Lower leg skin (tissue), 4 donors: ENCODE results near the gene TUBA1A. TPM values are rescaled to one million over a fixed set of nuclear protein-coding genes. Genes with fewer than 3 reads are reported as not detected.
"Not testable (repeated sequence)": the region's sequence is repeated elsewhere in the genome, so short reads cannot be mapped to it uniquely, and the experiment has no call there.

Source experiments
- DNase-seq, 2 donors: peaks; one replicate each; pipeline ENCODE4 v3.0.0-alpha.2; 2019; ENCODE audit warnings: low spot score in 2 of 2
- H3K4me3 ChIP-seq: fragments of 200-600 bp; sonication (generic); 2 replicates; pipeline ENCODE4 v1.5.1; 2017; ENCODE audit warnings: mild to moderate bottlenecking, low read depth; ENCODE audit not compliant: poor library complexity, severe bottlenecking
- POLR2A ChIP-seq, 2 donors: fragments of 450-650 bp; IDR thresholded peaks; one replicate each; pipeline ENCODE4 v1.6.1; 2016 to 2017; ENCODE audit warnings: antibody characterized with exemption in 2 of 2, mild to moderate bottlenecking in 1 of 2, moderate library complexity in 1 of 2
- WGBS, 2 donors: methylation state at CpG; one replicate each; pipeline ENCODE4 v1.1.5; 2018; 5-methylcytosine and 5-hydroxymethylcytosine counted together
- intact Hi-C: fragments of 100-400 bp; cut with DNase I; formaldehyde crosslinking; loops from one replicate; pipeline ENCODE4 v1.15.0; 2023; ENCODE audit warnings: low total_unique reads
- total RNA-seq, 4 donors: library from RNA; depleted of rRNA; stranded (reverse); fragments of >200 nt; gene quantifications; one replicate each; pipeline ENCODE4 v1.1.0, GENCODE V29; 2016
- TF ChIP-seq, protein P1 (sequence below), 3 donors: fragments of 450-650 bp; IDR thresholded peaks; one replicate each; pipeline ENCODE4 v1.5.1; 2016; ENCODE audit warnings: antibody characterized with exemption in 3 of 3, mild to moderate bottlenecking in 3 of 3, moderate library complexity in 2 of 3

The TUBA1A gene
- total RNA-seq, 4 donors from 2014 or later = 68.0 to 137 (median 108) TPM

DNA sequence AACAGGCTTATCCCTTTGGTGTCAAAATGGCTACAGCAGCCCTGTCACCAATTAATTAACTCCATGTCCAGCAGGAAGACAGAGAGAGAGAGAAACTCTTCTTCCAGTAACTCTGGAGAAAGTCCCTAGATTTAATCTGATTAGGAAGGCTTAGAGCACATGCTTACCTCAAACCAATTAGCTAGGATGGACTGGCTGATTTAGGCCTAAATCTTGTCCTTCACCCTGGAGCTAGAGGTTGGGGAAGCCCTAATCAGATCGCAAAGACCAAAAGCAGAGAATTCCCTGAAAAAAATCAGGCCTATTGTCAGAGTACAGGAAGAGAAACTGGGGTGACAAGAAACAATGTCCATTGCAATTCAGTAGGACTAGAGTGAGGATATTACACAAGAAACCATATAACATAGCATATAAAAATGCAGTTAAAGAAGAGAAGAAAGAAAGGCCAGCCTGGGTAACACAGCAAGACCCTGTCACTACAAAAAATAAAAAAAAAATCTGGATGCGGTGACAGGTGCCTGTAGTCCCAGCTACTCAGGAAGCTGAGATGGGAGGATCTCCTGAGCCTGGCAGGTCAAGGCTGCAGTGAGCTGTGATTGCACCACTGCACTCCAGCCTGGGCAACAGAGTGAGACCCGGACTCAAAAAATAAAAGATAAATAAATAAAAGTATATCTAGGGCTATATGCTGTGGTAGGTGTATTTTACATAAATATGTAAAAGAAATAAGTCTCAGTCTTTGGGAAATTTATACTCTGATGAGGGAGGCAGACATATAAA lies 34.9 kb upstream of the TUBA1A start:
- DNase-seq = no peak
- TF ChIP-seq POLR2A (IDR thresholded peaks at IDR 0.05) = no peak
- TF ChIP-seq, protein P1, sequence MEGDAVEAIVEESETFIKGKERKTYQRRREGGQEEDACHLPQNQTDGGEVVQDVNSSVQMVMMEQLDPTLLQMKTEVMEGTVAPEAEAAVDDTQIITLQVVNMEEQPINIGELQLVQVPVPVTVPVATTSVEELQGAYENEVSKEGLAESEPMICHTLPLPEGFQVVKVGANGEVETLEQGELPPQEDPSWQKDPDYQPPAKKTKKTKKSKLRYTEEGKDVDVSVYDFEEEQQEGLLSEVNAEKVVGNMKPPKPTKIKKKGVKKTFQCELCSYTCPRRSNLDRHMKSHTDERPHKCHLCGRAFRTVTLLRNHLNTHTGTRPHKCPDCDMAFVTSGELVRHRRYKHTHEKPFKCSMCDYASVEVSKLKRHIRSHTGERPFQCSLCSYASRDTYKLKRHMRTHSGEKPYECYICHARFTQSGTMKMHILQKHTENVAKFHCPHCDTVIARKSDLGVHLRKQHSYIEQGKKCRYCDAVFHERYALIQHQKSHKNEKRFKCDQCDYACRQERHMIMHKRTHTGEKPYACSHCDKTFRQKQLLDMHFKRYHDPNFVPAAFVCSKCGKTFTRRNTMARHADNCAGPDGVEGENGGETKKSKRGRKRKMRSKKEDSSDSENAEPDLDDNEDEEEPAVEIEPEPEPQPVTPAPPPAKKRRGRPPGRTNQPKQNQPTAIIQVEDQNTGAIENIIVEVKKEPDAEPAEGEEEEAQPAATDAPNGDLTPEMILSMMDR (IDR thresholded peaks at IDR 0.05) = no peak
- H3K4me3 ChIP-seq = no peak overlapping the region
- WGBS, 2 donors = 88 to 94% methylated on average over 3 of the region's 3 CpGs
- intact Hi-C loops = no loop called here

DNA sequence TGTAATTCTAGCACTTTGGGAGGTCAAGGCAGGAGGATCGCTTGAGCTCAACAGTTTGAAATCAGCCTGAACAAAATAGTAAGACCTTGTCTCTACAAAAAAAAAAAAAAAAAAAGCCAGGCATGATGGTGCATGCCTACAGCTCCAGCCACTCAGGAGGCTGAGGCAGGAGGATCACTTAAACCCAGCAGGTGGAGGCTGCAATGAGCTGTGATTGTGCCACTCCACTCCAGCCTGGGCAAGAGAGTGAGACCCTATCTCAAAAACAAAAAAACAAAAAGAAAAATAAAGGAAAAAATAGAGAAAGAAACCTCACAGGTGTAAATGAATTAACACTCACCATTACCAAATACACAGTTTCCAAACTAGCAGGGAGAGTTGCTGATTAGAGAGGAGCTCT lies 34.2 kb upstream of the TUBA1A start:
- no peak for DNase-seq
- TF ChIP-seq, protein P1 (IDR thresholded peaks at IDR 0.05) = no peak
- TF ChIP-seq POLR2A (IDR thresholded peaks at IDR 0.05) = no peak
- 87 to 100% methylated on average over 1 of the region's 1 CpG for WGBS, 2 donors

DNA sequence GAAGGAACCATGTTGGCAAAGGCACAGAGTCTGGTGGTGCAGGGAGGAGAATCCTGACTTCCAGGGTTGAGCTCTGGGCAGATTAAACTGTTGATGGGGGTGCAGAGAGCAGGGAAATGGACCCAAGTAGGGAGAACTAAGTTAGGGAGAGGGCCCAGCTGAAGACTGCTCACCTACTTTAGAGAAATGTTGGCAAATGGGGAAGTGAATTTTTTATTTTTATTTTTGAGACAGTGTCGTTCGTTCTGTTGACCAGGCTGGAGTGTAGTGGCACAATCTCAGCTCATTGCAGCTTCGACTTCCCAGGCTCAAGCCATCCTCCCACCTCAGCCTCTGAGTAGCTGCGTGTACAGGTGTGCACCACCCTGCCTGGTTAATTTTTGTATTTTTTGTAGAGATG lies 32.1 kb upstream of the TUBA1A start:
- intact Hi-C loops = no loop called here
- 83 to 93% methylated on average over 4 of the region's 4 CpGs for WGBS, 2 donors
- no peak overlapping the region for H3K4me3 ChIP-seq
- no peak for DNase-seq
- TF ChIP-seq POLR2A (IDR thresholded peaks at IDR 0.05) = no peak
- TF ChIP-seq, protein P1 (IDR thresholded peaks at IDR 0.05) = no peak

More for the DNA sequence above, 34.2 kb upstream of the TUBA1A start:
- intact Hi-C loops = no loop called here
- H3K4me3 ChIP-seq = no peak overlapping the region

DNA sequence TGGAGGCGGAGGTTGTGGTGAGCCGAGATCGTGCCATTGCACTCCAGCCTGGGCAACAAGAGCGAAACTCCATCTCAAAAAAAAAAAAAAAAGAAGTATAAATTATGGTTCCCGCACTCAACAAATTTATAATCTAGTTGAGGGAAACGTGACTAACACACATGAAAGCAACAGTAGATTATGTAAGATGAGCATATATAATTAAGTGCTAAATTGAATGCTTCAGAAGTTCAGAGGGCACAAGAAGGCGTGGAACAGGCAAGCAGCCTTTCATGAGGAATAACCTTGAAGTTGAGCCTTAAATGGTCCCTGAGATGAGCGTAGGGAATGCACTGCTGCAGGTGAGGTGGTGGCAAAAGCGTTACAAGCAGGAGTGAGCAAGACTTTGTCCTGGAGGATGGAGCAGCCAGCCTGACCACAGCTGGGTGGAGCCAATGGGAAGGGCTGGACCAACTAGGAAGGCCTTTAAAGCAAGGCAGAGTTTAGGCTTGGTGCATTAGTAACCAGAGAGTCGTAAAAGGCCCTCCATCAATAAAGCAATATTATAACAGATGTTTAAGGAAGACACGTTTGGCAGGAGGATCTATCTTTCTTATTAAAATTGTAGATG lies 30.6 kb upstream of the TUBA1A start:
- TF ChIP-seq, protein P1 (IDR thresholded peaks at IDR 0.05) = no peak
- TF ChIP-seq POLR2A (IDR thresholded peaks at IDR 0.05) = no peak
- intact Hi-C loops = no loop called here
- no peak for DNase-seq
- 90 to 92% methylated on average over 11 of the region's 11 CpGs for WGBS, 2 donors
- H3K4me3 ChIP-seq = no peak overlapping the region

DNA sequence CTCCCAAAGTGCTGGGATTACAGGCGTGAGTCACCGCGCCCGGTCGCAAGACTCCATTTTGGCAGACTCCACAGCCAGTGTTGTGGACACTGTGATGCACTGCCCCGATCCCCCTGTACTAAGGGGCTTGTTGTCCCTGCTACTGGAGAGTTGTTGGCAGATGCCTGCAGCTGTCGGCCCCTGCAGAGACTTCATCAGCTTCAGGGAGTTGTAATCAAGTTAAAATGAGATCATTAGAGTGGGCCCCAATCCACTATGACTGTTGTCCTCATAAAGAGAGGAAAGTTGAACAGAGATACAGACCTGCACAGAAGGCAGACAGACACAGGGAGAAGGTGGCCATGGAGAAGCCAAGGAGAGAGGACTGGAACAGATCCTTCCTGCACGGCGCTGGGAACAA lies 23.7 kb upstream of the TUBA1A start:
- H3K4me3 ChIP-seq = no peak overlapping the region
- WGBS, 2 donors = 94 to 95% methylated on average over 9 of the region's 9 CpGs
- no peak for DNase-seq
- TF ChIP-seq, protein P1 (IDR thresholded peaks at IDR 0.05) = no peak
- TF ChIP-seq POLR2A (IDR thresholded peaks at IDR 0.05) = no peak
- intact Hi-C loops = no loop called here

DNA sequence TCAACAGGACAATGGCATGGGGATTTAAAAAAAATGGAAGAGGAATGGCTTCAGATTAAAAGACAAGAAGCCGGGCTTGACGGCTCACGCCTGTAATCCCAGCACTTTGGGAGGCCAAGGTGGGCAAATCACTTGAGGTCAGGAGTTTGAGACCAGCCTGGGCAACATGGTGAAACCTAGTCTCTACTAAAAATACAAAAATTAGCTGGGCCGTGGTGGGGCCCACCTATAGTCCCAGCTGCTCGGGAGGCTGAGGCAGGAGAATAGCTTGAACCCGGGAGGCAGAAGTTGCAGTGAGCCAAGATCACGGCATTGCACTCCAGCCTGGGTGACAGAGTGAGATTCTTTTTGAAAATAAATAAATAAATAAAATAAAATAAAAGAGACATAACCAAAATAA lies 21.8 kb upstream of the TUBA1A start:
- intact Hi-C loops, DNase-seq, H3K4me3 ChIP-seq: not testable (repeated sequence)
- 93% methylated on average over 7 of the region's 7 CpGs for WGBS, 2 donors
